HG02970 (cell line): ENCODE data around the gene EPS8.
"Not testable (repeated sequence)": the region's sequence is repeated elsewhere in the genome, so short reads cannot be mapped to it uniquely, and the experiment has no call there.

Experiments
- ATAC-seq: cut with Tn5 transposase; IDR thresholded peaks from one replicate; pipeline ENCODE4 v1.9.1; 2021; ENCODE audit warnings: mild to moderate bottlenecking, moderate library complexity, moderate number of reproducible peaks; ENCODE audit not compliant: unreplicated experiment, low FRiP score

Gene EPS8

GRCh38 chr12:15767301-15767700 is 21.9 kb downstream of the EPS8 start:
- ATAC-seq: no peak

DNA sequence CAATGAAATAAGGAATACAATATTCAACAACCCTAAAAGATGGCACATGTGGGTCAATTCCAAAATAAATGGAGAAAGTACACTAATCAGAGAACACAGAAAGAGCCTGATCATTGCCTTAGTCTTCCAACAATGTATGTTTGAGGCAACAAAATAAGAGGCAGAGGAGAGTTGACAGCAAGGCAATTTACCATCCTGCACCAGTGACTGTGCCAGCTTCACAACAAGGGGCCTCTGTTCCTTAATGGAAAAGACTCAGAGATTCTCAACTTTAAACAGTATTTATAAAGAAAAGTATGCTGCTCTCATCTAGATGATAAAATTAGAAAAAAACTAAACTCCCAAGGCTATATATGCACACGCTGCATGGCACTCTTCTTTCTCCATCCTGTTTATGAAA is 25.9 kb downstream of the EPS8 start:
- ATAC-seq: no peak

- ATAC-seq: not testable (repeated sequence)
These were observed 27.0 kb downstream of the EPS8 start for GRCh38 chr12:15762162-15762561.

DNA sequence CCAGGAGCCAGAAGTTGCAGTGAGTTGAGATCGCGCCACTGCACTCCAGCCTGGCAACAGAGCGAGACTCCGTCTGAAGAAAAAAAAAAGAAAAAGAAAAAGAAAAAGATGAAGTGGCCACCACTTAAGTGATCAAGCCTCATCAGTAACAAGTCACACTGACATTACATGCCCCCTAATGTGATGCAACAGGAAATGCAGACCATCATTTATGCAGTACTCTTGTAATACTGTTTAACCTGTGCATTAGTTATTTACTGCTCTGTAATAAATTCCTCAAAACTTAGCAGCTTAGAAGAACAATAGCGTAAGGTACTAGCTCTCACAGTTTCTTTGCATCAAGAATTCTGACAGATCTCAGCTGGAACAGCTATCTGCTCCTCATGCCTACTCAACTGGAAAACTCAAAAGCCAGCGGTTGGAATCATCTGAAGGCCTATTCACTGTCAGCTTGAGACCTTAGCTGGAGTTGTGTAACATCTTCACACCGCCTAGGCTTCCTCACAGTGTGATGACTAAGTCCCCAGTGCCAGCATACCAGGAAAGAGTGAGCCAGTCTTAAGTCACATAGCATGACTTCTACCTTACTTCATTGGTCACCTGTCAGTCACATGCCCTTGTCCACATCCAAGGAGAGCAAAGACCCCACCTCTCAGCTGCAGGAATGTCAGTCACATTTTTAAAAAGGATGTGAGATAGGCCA is 31.5 kb downstream of the EPS8 start:
- no peak for ATAC-seq

- no peak for ATAC-seq
These were observed 32.4 kb downstream of the EPS8 start for GRCh38 chr12:15756822-15757221.

- no peak for ATAC-seq
These were observed 35.0 kb downstream of the EPS8 start for GRCh38 chr12:15754233-15754632.

GRCh38 chr12:15752785-15753184 is 36.4 kb downstream of the EPS8 start:
- ATAC-seq: no peak

- no peak for ATAC-seq
These were observed 37.4 kb downstream of the EPS8 start for GRCh38 chr12:15751741-15752140.

DNA sequence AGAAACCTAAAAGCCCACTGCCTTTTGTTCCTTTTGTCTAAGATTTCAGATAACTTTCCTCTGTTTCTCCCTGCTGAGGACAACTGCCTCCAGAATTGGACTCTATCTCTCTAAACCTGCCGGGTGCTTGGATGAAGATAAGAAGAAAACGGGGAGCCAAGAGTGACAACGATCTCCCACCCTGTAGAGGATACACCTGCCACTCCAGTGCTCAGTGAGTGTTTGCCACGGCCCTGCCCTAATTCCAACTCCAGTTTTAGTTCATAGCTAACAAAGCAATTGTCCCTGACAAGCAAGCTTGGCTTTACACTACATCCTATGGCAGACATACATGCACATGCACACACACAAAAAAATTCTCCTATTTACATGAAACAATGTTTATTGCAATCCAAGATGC is 39.3 kb downstream of the EPS8 start:
- no peak for ATAC-seq

DNA sequence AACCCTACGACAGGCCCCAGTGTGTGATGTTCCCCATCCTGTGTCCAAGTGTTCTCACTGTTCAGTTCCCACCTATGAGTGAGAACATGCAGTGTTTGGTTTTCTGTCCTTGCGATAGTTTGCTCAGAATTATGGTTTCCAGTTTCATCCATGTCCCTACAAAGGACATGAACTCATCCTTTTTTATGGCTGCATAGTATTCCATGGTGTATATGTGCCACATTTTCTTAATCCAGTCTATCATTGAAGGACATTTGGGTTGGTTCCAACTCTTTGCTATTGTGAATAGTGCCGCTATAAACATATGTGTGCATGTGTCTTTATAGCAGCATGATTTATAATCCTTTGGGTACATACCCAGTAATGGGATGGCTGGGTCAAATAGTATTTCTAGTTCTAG is 47.3 kb downstream of the EPS8 start:
- not testable (repeated sequence) for ATAC-seq

DNA sequence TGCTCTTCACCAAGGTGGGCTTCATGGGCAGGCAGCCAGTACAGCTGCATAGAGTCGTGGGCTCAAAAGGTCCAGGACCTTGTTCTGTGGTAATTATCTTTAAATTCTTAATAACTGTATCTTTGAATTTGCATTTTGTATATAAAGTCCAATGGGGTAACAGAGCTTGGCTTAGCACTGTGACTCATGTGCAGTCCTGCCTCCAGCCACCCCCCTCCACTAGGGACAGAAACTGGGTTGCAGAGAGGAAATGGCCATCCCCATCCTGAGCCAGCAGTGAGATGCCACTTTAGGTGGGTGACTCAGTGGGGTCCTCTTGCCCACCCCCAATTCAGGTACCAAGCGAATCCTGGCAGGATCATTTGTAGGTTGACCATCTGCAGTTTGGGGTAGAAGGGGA is 48.1 kb downstream of the EPS8 start:
- no peak for ATAC-seq

DNA sequence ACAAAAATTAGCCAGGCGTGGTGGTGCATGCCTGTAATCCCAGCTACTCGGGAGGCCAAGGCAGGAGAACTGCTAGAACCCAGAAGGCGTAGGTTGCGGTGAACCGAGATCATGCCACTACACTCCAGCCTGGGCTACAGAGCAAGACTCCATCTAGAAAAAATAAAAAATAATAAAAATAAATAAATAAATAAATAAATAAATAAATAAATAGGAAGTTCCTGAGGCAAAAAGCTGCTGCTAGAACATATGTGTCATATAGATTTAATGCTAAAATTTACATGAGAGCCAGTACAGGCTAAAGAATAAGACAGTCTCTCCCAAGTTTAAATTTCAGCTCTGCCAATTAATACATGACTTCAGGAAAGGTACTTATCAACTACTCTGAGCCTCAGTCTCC is 48.8 kb downstream of the EPS8 start:
- ATAC-seq: not testable (repeated sequence)

GRCh38 chr12:15738438-15739015 is 50.7 kb downstream of the EPS8 start:
- no peak for ATAC-seq

DNA sequence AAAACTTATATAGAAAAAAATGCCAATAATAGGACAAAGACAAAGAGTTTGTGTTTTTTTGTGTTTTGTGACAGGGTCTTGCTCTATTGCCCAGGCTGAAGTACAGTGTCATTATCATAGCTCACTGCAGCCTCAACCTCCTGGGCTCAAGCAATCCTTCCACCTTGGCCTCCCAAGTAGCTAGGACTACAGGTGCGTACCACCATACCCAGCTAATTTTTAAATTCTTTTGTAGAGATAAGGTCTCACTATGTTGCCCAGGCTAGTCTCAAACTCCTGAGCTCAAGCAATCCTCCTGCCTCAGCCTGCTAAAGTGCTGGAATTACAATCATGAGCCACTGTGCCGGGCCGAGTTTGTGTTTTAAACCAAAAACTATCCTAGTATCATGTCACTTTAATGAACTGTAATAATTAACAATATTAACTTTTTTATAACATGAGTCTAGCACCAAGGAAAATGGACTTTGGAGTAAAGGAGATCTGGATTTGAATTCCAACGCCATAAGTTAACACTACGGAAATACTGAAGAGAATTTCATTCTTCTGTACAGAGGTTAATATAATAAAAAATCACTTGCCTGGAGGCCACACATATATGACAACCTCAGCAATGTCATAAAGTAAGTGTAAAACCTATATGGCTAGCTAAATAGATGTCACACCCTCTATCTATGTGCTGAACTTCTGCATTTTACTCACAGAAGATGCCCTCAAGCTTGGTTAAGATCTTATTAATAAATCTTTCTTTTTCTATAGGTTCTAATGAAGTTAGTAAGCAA is 53.2 kb downstream of the EPS8 start:
- ATAC-seq: no peak

GRCh38 chr12:15733136-15733535 is 56.1 kb downstream of the EPS8 start:
- peak; percentile 13 for ATAC-seq

DNA sequence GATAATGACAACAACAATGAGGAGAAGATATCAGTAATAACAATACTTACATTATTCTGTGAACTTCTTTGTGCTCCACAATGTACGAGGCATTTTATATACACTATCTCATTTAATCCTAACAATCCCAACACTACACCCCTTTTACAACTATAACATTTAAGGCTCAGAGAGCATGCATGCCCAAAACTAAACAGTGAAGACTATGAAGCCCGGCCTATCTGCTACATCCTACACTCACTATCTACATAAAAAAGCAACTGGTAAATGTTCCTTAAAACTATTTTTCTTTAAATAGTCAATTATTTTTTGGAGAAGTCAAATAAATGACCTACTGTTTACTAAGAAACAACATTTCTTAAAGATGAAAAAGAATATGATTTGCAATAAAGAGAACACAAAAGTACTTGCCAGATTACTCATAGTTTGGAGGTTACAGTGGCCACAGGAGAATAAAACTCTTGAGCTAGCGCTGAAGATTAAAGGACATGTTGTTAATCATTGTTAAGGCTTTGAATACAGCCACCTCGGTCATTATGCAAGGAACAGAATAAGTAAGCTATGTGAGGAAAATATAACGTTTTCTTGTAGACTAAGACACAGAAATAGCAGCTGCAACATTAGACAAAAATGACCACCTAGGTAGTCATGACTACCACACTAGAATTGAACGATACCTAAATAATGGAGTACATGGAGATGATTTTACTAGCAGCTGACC is 56.7 kb downstream of the EPS8 start:
- peak; percentile 59 for ATAC-seq

- no peak for ATAC-seq
These were observed 57.2 kb downstream of the EPS8 start for GRCh38 chr12:15731940-15732339.

DNA sequence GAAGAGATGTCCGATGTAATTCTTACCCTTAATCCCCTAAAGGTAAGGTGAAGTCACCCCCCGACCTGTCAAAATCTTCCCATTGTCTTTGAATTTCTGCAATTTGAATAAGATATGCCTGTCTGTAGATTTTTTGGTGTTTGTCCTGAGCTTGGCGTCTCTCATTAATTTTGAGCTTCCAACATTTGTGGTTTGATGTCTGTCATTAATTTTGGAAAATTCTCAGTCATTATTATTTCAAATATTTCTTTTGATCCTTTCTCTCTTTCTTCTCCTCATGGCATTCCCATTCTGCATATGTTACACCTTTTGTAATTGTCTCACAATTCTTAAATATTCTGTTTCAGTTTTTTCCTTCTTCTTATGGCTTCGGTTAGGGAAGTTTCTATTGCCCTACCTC is 60.1 kb downstream of the EPS8 start:
- no peak for ATAC-seq

GRCh38 chr12:15728118-15728598 is 61.0 kb downstream of the EPS8 start:
- no peak for ATAC-seq

- no peak for ATAC-seq
These were observed 62.4 kb downstream of the EPS8 start for GRCh38 chr12:15726878-15727150.
